Brain microvascular endothelial cell (primary cell): Measurements from ENCODE around the gene RBBP8NL.

Experiments used
- DNase-seq: peaks from one replicate; pipeline ENCODE4 v3.0.0-alpha.2; 2020
- H3K27ac ChIP-seq: fragments of 250-450 bp; sonication (Bioruptor Pico); 2 replicates; pipeline ENCODE4 v1.5.1; 2020; ENCODE audit warnings: mild to moderate bottlenecking, moderate library complexity
- H3K27me3 ChIP-seq: fragments of 250-450 bp; sonication (Bioruptor Pico); replicated peaks from 2 replicates; pipeline ENCODE4 v1.5.1; 2020; ENCODE audit warnings: mild to moderate bottlenecking
- H3K36me3 ChIP-seq: fragments of 250-450 bp; sonication (Bioruptor Pico); replicated peaks from 2 replicates; pipeline ENCODE4 v1.5.1; 2020; ENCODE audit warnings: mild to moderate bottlenecking
- H3K4me3 ChIP-seq: 2 replicates; pipeline ENCODE4 v1.5.1; 2011; ENCODE audit warnings: low read depth, mild to moderate bottlenecking, control low read depth, low read length, moderate library complexity
- in situ Hi-C: cut with HindIII; loops from 2 replicates; pipeline ENCODE4 v1.10.0; 2017; ENCODE audit warnings: low sequenced_read_pairs, low pct_ligation_motif_present
- TF ChIP-seq, protein P1 (sequence below): IDR thresholded peaks from 2 replicates; pipeline ENCODE4 v1.5.1; 2011; ENCODE audit warnings: low read depth, mild to moderate bottlenecking, moderate library complexity, low read length, control low read depth, inconsistent platforms; ENCODE audit errors: missing control alignments

The RBBP8NL gene

DNA sequence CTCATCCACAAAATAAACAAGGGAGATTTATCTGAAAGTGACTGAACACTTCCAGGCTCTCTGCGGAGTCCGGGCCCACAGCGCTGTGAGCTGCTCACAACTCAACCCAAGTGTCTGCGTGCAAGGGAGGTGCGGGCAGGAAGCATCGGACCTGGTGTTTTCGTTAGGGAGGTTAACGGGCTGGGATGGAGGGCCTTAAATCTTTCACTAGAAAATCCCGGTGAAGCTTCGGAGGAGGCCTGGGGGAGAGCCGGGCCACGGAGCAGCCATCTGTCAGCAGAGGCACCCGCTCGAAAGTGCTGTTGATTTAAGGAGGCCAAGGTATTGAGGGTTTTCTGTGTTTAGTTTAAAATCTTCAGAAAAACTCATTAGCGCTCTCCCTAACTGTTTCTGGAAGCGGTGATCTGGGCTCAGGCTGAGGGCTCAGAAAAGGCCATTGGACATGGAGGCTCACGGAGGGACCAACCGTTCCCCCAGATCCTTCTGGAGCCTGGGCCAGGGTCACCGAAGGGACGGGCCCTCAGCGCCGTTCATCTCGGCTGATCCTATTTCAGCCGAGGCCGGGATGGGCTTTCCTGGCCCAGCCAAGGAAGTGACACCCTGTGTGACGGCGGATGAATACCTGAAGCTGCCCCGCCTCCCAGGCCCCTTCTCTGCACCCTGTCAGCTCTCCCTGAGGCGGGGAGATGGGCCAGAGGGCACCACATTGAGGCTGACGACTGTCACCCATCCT, 27.7 kb upstream of the RBBP8NL start:
- no peak for DNase-seq
- in situ Hi-C loops: no loop called here
- Histone ChIP-seq H3K27me3 (no peaks in the 10 kb centered on the region), H3K4me3 (no peak overlapping the region), H3K36me3 (no peaks in the 10 kb centered on the region), H3K27ac (no peak overlapping the region)
- TF ChIP-seq, protein P1, sequence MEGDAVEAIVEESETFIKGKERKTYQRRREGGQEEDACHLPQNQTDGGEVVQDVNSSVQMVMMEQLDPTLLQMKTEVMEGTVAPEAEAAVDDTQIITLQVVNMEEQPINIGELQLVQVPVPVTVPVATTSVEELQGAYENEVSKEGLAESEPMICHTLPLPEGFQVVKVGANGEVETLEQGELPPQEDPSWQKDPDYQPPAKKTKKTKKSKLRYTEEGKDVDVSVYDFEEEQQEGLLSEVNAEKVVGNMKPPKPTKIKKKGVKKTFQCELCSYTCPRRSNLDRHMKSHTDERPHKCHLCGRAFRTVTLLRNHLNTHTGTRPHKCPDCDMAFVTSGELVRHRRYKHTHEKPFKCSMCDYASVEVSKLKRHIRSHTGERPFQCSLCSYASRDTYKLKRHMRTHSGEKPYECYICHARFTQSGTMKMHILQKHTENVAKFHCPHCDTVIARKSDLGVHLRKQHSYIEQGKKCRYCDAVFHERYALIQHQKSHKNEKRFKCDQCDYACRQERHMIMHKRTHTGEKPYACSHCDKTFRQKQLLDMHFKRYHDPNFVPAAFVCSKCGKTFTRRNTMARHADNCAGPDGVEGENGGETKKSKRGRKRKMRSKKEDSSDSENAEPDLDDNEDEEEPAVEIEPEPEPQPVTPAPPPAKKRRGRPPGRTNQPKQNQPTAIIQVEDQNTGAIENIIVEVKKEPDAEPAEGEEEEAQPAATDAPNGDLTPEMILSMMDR: no peak

DNA sequence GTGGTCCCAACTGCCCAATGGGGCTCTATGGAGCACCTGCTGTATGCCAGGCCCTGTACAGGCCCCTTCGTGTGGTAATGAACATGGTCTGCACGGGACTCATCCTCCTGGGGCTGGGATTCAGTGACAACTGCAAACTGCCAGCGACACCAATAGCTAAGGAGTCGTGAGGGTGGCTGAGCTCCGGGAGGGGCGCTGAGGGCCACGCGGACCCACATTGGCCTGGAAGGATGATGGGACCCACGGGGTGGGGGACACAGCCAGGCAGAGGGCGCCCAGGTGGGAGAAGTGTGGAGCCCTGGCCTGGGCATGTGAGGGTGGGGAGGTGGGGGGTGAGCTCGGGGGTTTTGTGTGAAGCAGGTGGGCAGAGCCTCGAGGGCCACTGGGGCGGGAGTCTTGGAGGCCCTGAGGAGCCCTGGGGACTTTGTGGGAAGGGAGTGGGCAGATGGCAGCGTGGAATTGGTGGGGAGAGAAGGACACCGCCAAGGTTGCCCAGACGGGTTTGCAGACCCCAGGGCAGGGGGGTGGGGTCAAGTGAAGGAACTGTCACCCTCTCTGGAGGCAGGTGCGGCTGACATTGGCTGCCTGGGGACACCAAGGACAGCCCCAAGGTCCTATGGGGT, 26.0 kb upstream of the RBBP8NL start:
- no peak overlapping the region for H3K27ac ChIP-seq

DNA sequence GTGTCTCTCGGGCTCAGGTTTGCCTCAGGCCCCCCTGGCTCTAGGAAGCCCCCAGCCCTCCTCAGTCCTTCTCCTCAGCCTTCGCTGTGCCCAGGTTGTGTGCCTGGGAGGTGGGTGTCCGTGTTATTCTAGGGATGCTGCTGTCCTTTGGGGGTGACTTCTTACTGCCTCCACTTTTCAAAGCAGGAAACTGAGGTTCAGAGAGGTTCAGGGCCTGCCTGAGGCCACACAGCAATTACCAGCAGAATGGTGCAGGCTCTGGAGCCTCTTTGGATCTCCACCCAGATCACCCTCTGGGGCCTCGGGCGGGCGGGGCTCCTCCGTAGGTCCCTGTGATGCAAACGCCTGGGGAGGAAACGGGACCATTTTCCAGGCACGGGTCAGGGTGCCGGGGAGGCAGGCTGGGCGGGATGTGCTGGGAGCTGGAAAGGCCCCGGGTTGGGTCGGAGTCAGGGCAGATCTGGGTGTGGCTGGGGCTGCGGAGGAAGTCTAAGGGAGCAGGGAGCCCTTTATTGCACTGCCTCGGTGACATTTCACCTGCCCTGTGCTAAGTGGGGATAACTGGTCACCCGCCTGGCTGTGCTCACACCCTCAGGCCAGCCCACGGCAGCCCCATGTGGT, 25.2 kb upstream of the RBBP8NL start:
- in situ Hi-C loops: no loop called here
- H3K27ac ChIP-seq: no peak overlapping the region
- no peak for DNase-seq
- H3K4me3 ChIP-seq: no peak overlapping the region
- no peaks in the 10 kb centered on the region for H3K36me3 ChIP-seq
- TF ChIP-seq, protein P1: no peak
- no peaks in the 10 kb centered on the region for H3K27me3 ChIP-seq

More for the DNA sequence above, 26.0 kb upstream of the RBBP8NL start:
- no peak for DNase-seq
- TF ChIP-seq, protein P1: no peak
- Histone ChIP-seq H3K27me3 (no peaks in the 10 kb centered on the region), H3K4me3 (no peak overlapping the region), H3K36me3 (no peaks in the 10 kb centered on the region)
- in situ Hi-C loops: no loop called here

DNA sequence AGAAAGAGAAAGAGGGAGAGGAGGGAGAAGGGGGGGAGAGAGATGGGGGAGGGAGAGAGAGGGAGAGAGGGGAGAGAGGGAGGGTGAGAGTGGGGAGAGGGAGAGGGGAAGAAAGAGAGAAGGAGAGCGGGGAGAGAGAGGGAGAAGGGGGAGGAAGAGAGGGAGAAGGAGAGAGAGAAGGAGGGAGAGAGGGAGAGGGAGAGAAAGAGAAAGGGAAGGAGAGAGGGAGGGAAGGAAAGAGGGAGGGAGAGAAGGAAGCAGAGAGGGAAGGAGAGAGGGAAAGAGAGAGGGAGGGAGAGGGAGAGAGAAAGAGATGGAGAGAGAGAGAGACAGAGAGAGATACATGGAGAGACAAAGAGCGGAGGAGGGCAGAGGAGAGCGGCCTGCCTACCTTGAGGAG, 24.6 kb upstream of the RBBP8NL start:
- no peak for DNase-seq
- no peak overlapping the region for H3K27ac ChIP-seq
- in situ Hi-C loops: no loop called here
- no peaks in the 10 kb centered on the region for H3K36me3 ChIP-seq
- H3K27me3 ChIP-seq: no peaks in the 10 kb centered on the region
- no peak overlapping the region for H3K4me3 ChIP-seq
- TF ChIP-seq, protein P1: no peak

DNA sequence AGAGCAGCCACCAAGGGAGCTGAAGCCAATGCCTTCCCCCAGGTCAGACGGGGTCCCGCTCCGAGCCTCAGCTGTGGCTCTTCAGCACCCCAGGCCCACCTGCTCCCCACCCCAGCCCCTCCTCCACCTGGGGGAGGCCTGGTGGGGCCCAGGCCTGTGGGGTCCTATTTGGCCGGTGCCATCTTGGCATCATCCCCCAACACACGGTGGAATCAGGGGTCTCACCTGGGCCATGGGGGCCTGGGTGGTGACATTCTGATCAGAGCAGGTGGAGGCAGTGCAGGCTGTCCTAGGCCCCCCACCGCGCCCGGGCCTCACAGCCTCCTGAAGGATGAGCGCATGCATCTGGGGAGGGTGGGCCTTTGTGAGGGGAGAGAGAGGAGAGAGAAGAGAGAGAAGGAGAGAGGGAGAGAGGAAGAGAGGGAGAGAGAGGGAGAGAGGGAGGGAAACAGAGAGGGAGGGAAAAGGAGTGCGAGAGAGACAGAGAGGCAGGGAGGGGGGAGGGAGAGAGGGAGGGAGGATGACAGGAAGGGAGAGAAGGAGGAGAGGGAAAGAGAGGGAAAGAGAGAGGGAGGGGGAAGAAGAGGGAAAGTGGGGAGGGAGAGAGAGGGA, 23.9 kb upstream of the RBBP8NL start:
- Histone ChIP-seq H3K27ac (no peak overlapping the region), H3K27me3 (no peaks in the 10 kb centered on the region), H3K4me3 (no peak overlapping the region), H3K36me3 (no peaks in the 10 kb centered on the region)
- no peak for DNase-seq
- in situ Hi-C loops: no loop called here
- TF ChIP-seq, protein P1: no peak
